Upper lobe of left lung (tissue), 6 donors: ENCODE measurements around the gene GPR179. TPM values are rescaled to one million over a fixed set of nuclear protein-coding genes. Genes with fewer than 3 reads are reported as not detected.

ENCODE experiments used
- ATAC-seq, 2 donors: fragments of 200-7000 bp; cut with Tn5 transposase; one replicate each; pipeline ENCODE4 v1.9.1; 2022; ENCODE audit warnings: mild to moderate bottlenecking in 2 of 2, moderate library complexity in 2 of 2; ENCODE audit not compliant: low FRiP score in 2 of 2
- DNase-seq, 2 donors: peaks; one replicate each; pipeline ENCODE4 v3.0.0-alpha.2; 2019 to 2020
- H3K27ac ChIP-seq, 4 donors: fragments of 200-600 bp; sonication (generic); one replicate each; pipeline ENCODE4 v1.5.1; 2016 to 2019
- H3K27me3 ChIP-seq, 4 donors: fragments of 200-600 bp; sonication (generic); one replicate each; pipeline ENCODE4 v1.5.1; 2017 to 2019
- H3K36me3 ChIP-seq, 4 donors: fragments of 200-600 bp; sonication (generic); one replicate each; pipeline ENCODE4 v1.5.1; 2016 to 2019
- H3K4me1 ChIP-seq, 4 donors: fragments of 200-600 bp; sonication (generic); one replicate each; pipeline ENCODE4 v1.5.1; 2018 to 2019
- H3K4me3 ChIP-seq, 4 donors: fragments of 200-600 bp; sonication (generic); one replicate each; pipeline ENCODE4 v1.5.1; 2017 to 2019; ENCODE audit warnings: mild to moderate bottlenecking in 2 of 4, moderate library complexity in 1 of 4
- H3K9me3 ChIP-seq, 4 donors: fragments of 200-600 bp; sonication (generic); one replicate each; pipeline ENCODE4 v1.5.1; 2018 to 2019
- CTCF ChIP-seq, 6 experiments: fragments of 450-650 bp in 4 of 6; fragments of 200-600 bp in 2 of 6; sonication (generic) in 2 of 6; IDR thresholded peaks; one replicate each; pipeline ENCODE4 v1.5.1; 2016 to 2019; ENCODE audit warnings: antibody characterized with exemption in 6 of 6
- EP300 ChIP-seq, 4 donors: sonication (generic); formaldehyde crosslinking; IDR thresholded peaks; one replicate each; pipeline ENCODE4 v1.5.1; 2017; ENCODE audit warnings: antibody characterized with exemption in 4 of 4, control low read depth in 2 of 4
- POLR2A ChIP-seq, 4 donors: fragments of 450-650 bp; IDR thresholded peaks; one replicate each; pipeline ENCODE4 v1.5.1; 2016 to 2017; ENCODE audit warnings: antibody characterized with exemption in 4 of 4, mild to moderate bottlenecking in 2 of 4
- POLR2AphosphoS5 ChIP-seq, 2 donors: sonication (generic); formaldehyde crosslinking; IDR thresholded peaks; one replicate each; pipeline ENCODE4 v1.5.1; 2017; ENCODE audit warnings: antibody characterized with exemption in 2 of 2
- WGBS, 2 donors: methylation state at CpG; one replicate each; pipeline ENCODE4 v1.1.5; 2017 to 2018; 5-methylcytosine and 5-hydroxymethylcytosine counted together
- total RNA-seq, 6 donors: library from RNA; depleted of rRNA in 4 of 6; stranded (reverse); fragments of >200 nt in 4 of 6; gene quantifications; one replicate each; pipeline versions ENCODE4 v1.1.0 to v1.2.1, GENCODE V29; 2016 to 2021
- donor health status: DM: no; HTN: no; CAD: no; lungs with moderate emphysema.
- donor health status: DM: no; HTN: yes; CAD: no; lungs with severe emphysema.

GPR179 gene
- total RNA-seq, 6 donors from 2014 or later, result under 0.01 to 0.30 (median 0.09) TPM; not detected in 1

DNA sequence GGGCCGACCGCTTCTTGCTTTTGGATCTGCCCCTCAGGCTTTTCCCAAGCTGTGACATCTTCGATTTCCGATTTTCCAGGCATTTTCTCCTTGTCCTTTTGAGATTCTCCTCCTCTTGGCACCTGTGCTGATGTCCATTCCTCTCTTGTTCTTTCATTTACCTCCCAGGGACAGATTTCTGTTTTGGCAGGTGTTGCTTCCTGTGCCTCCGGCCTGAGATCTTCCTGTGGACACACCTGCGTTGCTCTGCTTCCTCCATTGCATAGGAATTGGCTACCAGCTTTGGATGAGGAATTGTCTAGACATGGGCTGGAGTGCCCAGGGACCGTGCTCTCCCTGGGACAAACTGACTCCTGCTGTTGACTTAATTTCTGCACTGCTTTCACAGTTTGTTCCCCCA lies 15.1 kb downstream of the GPR179 start:
- DNase-seq (no peak), ATAC-seq (no peak)
- no peak overlapping the region for H3K4me3 ChIP-seq
- H3K27me3 ChIP-seq, result no peaks in the 10 kb centered on the region
- H3K27ac ChIP-seq, result no peak overlapping the region
- H3K4me1 ChIP-seq, result peaks cover 0 to 19% (median 13%) of the 10 kb centered on the region in 4 donors
- WGBS, 2 donors, result 77 to 87% methylated on average over 7 of the region's 7 CpGs
- peaks cover 0 to 1% (median 0%) of the 10 kb centered on the region in 4 donors for H3K36me3 ChIP-seq
- H3K9me3 ChIP-seq, result no peaks in the 10 kb centered on the region
- no peak for TF ChIP-seq POLR2A (IDR thresholded peaks at IDR 0.05)
- no peak for TF ChIP-seq EP300 (IDR thresholded peaks at IDR 0.05)
- TF ChIP-seq CTCF (IDR thresholded peaks at IDR 0.05), result no peak
- TF ChIP-seq POLR2AphosphoS5 (IDR thresholded peaks at IDR 0.05), result no peak

DNA sequence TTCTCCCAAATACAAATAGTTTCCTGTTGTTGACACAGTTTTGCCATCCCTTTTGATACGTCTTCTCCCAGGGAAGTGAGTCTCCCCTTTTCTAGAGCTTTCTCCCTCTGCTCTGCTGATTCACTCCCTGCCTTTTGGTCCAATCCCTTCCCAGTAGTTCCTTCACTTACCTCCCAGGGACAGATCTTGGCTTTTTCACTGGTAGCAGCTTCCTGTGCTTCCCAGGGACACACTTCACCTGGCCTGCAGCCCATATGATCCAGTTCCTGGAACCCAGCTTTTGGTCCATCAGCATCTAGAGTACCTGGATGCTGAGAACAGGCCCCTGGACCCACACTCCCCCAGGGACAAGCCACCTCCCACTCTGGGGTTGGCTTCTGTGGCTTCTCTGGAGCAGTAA lies 15.8 kb downstream of the GPR179 start:
- no peak overlapping the region for H3K27ac ChIP-seq
- TF ChIP-seq EP300 (IDR thresholded peaks at IDR 0.05) (no peak), POLR2AphosphoS5 (IDR thresholded peaks at IDR 0.05) (no peak), CTCF (IDR thresholded peaks at IDR 0.05) (no peak), POLR2A (IDR thresholded peaks at IDR 0.05) (no peak)
- H3K36me3 ChIP-seq, result peaks cover 0 to 8% (median 3%) of the 10 kb centered on the region in 4 donors
- 38 to 60% methylated on average over 1 of the region's 1 CpG for WGBS, 2 donors
- no peak for DNase-seq
- H3K27me3 ChIP-seq, result no peaks in the 10 kb centered on the region
- no peak overlapping the region for H3K4me3 ChIP-seq
- H3K9me3 ChIP-seq, result no peaks in the 10 kb centered on the region
- no peak for ATAC-seq
- H3K4me1 ChIP-seq, result peaks cover 0 to 19% (median 13%) of the 10 kb centered on the region in 4 donors

- ATAC-seq (peak in 1 of 2 donors; percentile 66), DNase-seq (peak in 1 of 2 donors; percentile 32)
- H3K4me3 ChIP-seq, result no peak overlapping the region
- no peaks in the 10 kb centered on the region for H3K9me3 ChIP-seq
- H3K4me1 ChIP-seq, result peaks cover 0 to 19% (median 13%) of the 10 kb centered on the region in 4 donors
- peaks cover 0 to 15% (median 4%) of the 10 kb centered on the region in 4 donors for H3K36me3 ChIP-seq
- 38 to 71% methylated on average over 4 to 6 of the region's 8 CpGs for WGBS, 2 donors
- TF ChIP-seq CTCF (IDR thresholded peaks at IDR 0.05), result no peak
- peak overlapping the region in 1 of 4 donors; percentile 41 for H3K27ac ChIP-seq
- H3K27me3 ChIP-seq, result no peaks in the 10 kb centered on the region
These were observed 16.6 kb downstream of the GPR179 start for GRCh38 chr17:38326996-38327792.

GRCh38 chr17:38325221-38325851 lies 18.4 kb downstream of the GPR179 start:
- ATAC-seq (no peak), DNase-seq (no peak)
- Histone ChIP-seq H3K4me3 (no peak overlapping the region), H3K36me3 (peaks cover 0 to 27% (median 8%) of the 10 kb centered on the region in 4 donors), H3K27me3 (no peaks in the 10 kb centered on the region), H3K4me1 (peaks cover 0 to 32% (median 19%) of the 10 kb centered on the region in 4 donors), H3K27ac (no peak overlapping the region), H3K9me3 (no peaks in the 10 kb centered on the region)
- no peak for TF ChIP-seq CTCF (IDR thresholded peaks at IDR 0.05)
- TF ChIP-seq POLR2AphosphoS5 (IDR thresholded peaks at IDR 0.05), result no peak
- TF ChIP-seq EP300 (IDR thresholded peaks at IDR 0.05), result no peak
- TF ChIP-seq POLR2A (IDR thresholded peaks at IDR 0.05), result no peak
- WGBS, 2 donors, result 47% methylated on average over 5 of the region's 5 CpGs
